Ovary (tissue), 9 donors: ENCODE results near the gene FBN3. TPM values are rescaled to one million over a fixed set of nuclear protein-coding genes. Genes with fewer than 3 reads are reported as not detected.

Experiments used
- DNase-seq, 5 donors: peaks; one replicate each; pipeline ENCODE4 v3.0.0-alpha.2; 2019 to 2020
- H3K27ac ChIP-seq, 2 donors: fragments of 200-600 bp; one replicate each; pipeline versions ENCODE4 v1.5.1 to v1.8.0; 2019 to 2022
- H3K27me3 ChIP-seq: fragments of 200-600 bp; one replicate; pipeline ENCODE4 v1.8.0; 2022
- H3K36me3 ChIP-seq: fragments of 200-600 bp; sonication (generic); one replicate; pipeline ENCODE4 v1.5.1; 2019
- H3K4me1 ChIP-seq: one replicate; pipeline ENCODE4 v1.8.1; 2013; ENCODE audit warnings: mild to moderate bottlenecking, moderate library complexity; ENCODE audit not compliant: insufficient read depth
- H3K4me3 ChIP-seq: fragments of 200-600 bp; sonication (generic); one replicate; pipeline ENCODE4 v1.5.1; 2017
- H3K9me3 ChIP-seq, 2 donors: fragments of 200-600 bp in 1 of 2; sonication (generic) in 1 of 2; one replicate each; pipeline versions ENCODE4 v1.5.1 to v1.8.1; 2013 to 2019; ENCODE audit warnings: mild to moderate bottlenecking in 1 of 2, moderate library complexity in 1 of 2
- EP300 ChIP-seq: sonication (generic); formaldehyde crosslinking; IDR thresholded peaks from one replicate; pipeline ENCODE4 v1.6.1; 2017; ENCODE audit warnings: antibody characterized with exemption
- POLR2A ChIP-seq: fragments of 450-650 bp; IDR thresholded peaks from one replicate; pipeline ENCODE4 v1.6.1; 2017; ENCODE audit warnings: antibody characterized with exemption, mild to moderate bottlenecking, moderate library complexity
- WGBS, 3 donors: extraction: QIAGEN DNeasy Blood & Tissue Kit in 1 of 3; methylation state at CpG; one replicate each; pipeline versions ENCODE4 v1.1.5 to v1.1.7; 2013 to 2017; 5-methylcytosine and 5-hydroxymethylcytosine counted together
- intact Hi-C, 4 donors: fragments of 100-400 bp; cut with DNase I; formaldehyde crosslinking; loops; one replicate each; pipeline versions ENCODE4 v1.11.0 to v1.15.1; 2022 to 2023
- polyA plus RNA-seq, 2 donors: library from polyadenylated mRNA; stranded (reverse); fragments of 200-250 nt in 1 of 2; fragments of 350-450 nt in 1 of 2; fragmentation: Illumina TruSeq in 1 of 2; extraction: RNeasy Lipid Tissue Mini Kit (QIAGEN cat#74804) in 1 of 2; gene quantifications; one replicate each; pipeline ENCODE4 v1.2.3, GENCODE V29; 2013 to 2014
- total RNA-seq, 7 donors: library from RNA; depleted of rRNA in 2 of 7; stranded (reverse); fragments of >200 nt in 2 of 7; fragmentation: NEBNext Ultra II Directional in 3 of 7; extraction: Animal tissue kit (Norgen Biotek cat#: 25700) in 3 of 7; gene quantifications; one replicate each; pipeline versions ENCODE4 v1.1.0 to v1.2.4, GENCODE V29; 2016 to 2023
- TF ChIP-seq, protein P1 (sequence below), 3 donors: fragments of 450-650 bp in 2 of 3; fragments of 200-600 bp in 1 of 3; IDR thresholded peaks; one replicate each; pipeline versions ENCODE4 v1.5.1 to v1.8.0; 2016 to 2022; ENCODE audit warnings: antibody characterized with exemption in 3 of 3, mild to moderate bottlenecking in 1 of 3
- donor health status: DM: no; HTN: no; CAD: no; lungs with moderate emphysema.
- donor health status: DM: no; HTN: no; CAD: no.
- donor health status: Bipolar disorder and iron deficiency.
- donor health status: DM: yes; HTN: yes; CAD: no.
- donor health status: DM: no; HTN: no; CAD: no.
- donor health status: DM: yes; HTN: yes; CAD: no.

The FBN3 gene
- total and polyA plus RNA-seq, 9 donors = 0.08 to 0.74 (median 0.25) TPM; not detected in 2

DNA sequence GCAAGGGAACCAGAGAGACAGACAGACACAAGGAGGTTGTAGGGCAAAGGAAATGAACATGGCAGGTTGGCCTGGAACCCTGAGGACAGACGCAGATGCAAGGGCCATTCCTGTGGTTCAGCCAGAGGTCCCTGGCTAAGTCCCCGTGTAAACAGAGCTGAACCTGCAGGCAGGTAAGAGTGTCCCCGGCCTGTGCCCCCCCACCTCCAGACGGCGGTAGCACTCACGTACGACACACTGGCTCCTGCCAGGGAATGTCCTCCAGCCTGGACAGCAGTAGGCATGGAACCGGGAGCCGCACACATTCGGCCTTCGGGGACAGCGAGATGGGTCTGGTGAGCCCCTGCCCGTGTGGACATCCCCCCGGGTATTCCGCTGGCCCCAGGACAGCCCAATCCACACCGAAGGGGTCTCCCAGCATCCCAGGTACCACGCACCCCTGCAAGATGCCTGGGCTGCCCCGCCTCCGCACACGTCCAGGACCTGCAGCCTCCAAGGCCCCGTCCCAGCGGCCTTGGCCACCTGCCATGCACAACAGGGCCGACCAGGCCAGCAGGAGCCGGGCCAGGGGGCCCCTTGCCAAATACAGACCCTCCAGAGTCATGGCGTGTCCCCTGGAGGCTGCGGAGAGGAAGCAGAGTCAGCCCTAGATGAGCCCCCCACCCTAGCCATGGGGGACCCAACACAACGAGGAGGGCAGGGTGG is 2.4 kb downstream of the FBN3 start:
- Histone ChIP-seq H3K9me3 (no peaks in the 10 kb centered on the region), H3K27me3 (no peaks in the 10 kb centered on the region), H3K4me3 (no peak overlapping the region), H3K36me3 (no peaks in the 10 kb centered on the region), H3K27ac (no peak overlapping the region), H3K4me1 (no peaks in the 10 kb centered on the region)
- peak in 2 of 5 donors; percentile 28 to 45 for DNase-seq
- no peak for TF ChIP-seq EP300
- TF ChIP-seq, protein P1, sequence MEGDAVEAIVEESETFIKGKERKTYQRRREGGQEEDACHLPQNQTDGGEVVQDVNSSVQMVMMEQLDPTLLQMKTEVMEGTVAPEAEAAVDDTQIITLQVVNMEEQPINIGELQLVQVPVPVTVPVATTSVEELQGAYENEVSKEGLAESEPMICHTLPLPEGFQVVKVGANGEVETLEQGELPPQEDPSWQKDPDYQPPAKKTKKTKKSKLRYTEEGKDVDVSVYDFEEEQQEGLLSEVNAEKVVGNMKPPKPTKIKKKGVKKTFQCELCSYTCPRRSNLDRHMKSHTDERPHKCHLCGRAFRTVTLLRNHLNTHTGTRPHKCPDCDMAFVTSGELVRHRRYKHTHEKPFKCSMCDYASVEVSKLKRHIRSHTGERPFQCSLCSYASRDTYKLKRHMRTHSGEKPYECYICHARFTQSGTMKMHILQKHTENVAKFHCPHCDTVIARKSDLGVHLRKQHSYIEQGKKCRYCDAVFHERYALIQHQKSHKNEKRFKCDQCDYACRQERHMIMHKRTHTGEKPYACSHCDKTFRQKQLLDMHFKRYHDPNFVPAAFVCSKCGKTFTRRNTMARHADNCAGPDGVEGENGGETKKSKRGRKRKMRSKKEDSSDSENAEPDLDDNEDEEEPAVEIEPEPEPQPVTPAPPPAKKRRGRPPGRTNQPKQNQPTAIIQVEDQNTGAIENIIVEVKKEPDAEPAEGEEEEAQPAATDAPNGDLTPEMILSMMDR (IDR thresholded peaks at IDR 0.05) = no peak
- no peak for TF ChIP-seq POLR2A
- WGBS, 3 donors = 23 to 37% (median 34%) methylated on average over 23 to 27 of the region's 27 CpGs
- intact Hi-C loops = no loop called here

DNA sequence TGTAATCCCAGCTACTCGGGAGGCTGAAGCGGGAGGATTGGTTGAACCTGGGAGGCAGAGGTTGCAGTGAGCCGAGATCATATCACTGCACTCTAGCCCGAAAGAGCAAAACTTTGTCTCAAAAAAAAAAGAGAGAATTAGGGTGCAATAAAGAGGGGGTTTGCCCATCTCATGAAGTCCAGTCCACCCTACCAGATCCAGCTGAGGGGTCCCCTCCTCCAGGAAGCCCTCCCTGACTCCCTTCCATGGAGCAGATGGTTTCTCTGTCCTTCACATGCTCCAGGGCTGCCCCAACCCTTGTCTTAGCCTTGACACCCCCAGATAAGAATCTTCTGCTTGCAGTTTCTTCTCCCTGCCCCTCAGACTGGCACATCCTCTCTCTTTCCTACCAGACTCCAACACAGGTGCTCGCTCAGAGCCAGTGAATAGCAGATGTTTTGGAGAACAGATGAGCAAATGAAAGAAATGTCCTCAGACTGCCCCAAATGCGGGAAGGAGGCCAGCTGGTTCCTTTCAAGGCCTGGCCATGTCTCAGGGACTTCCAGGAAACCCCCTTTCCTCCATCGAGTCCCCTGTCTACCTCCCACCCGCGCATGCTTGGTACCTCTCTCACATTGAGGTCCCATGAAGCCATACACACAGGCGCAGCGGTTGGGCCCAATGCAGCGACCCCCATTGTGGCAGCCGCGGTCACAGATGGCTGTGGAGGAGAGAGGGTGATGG is 5.0 kb downstream of the FBN3 start:
- Histone ChIP-seq H3K4me1 (peaks cover 2% of the 10 kb centered on the region), H3K27me3 (no peaks in the 10 kb centered on the region), H3K27ac (no peak overlapping the region), H3K4me3 (no peak overlapping the region), H3K9me3 (no peaks in the 10 kb centered on the region), H3K36me3 (no peaks in the 10 kb centered on the region)
- 65 to 68% (median 67%) methylated on average over 14 of the region's 14 CpGs for WGBS, 3 donors
- intact Hi-C loops = no loop called here
- no peak for DNase-seq
- TF ChIP-seq EP300 (no peak), POLR2A (no peak)
- TF ChIP-seq, protein P1 (IDR thresholded peaks at IDR 0.05) = no peak

DNA sequence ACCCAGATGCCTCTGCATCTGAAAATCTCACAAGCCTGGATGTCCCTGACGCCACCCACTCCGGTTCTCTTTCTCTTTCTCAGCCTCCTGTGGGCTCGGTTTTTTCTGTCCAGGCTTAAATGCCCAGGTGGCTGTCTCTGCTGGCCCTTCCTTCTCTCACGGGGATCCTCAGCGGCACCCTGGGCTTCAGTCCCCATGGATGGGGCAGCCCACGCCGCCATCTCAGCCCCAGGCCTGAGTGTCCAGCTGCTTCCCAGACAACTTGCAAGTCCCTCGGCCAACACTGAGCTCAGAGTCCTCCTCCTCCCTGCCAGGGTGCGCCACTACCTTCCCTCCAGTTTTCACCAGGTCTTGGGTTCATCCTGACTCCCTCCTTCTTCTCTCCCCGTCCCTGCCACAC is 6.4 kb downstream of the FBN3 start:
- H3K9me3 ChIP-seq = no peaks in the 10 kb centered on the region
- H3K27me3 ChIP-seq = no peaks in the 10 kb centered on the region
- H3K4me3 ChIP-seq = no peak overlapping the region
- TF ChIP-seq EP300 = no peak
- no peak for TF ChIP-seq POLR2A
- DNase-seq = no peak
- H3K36me3 ChIP-seq = no peaks in the 10 kb centered on the region
- no peak overlapping the region for H3K27ac ChIP-seq
- WGBS, 3 donors = 52 to 61% (median 55%) methylated on average over 10 of the region's 10 CpGs
- intact Hi-C loops = no loop called here
- peaks cover 2% of the 10 kb centered on the region for H3K4me1 ChIP-seq

DNA sequence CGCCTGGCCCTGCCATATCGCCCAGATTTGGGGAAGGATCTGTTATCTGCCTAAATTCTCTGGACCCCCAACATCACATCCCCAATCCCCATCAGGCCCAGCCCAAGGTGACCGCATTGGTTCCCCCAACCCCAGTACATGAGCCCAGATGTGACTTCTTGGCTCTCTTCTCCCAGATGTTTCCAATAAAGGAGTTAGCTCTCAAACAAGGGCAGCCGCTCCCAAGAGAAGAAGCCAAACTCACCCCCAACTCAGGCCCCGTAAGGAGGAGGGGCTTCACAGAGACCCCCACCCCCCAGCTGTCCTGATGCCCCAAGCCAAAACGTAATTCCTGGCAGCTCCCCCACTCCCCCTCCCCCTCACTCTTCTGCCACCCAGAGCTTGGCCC is 6.9 kb downstream of the FBN3 start:
- H3K4me1 ChIP-seq = peaks cover 2% of the 10 kb centered on the region
- intact Hi-C loops = no loop called here
- no peak for DNase-seq
- H3K9me3 ChIP-seq = no peaks in the 10 kb centered on the region
- H3K27me3 ChIP-seq = no peaks in the 10 kb centered on the region
- H3K4me3 ChIP-seq = no peak overlapping the region
- no peak overlapping the region for H3K27ac ChIP-seq
- H3K36me3 ChIP-seq = no peaks in the 10 kb centered on the region
- TF ChIP-seq, protein P1 (IDR thresholded peaks at IDR 0.05) = no peak
- TF ChIP-seq POLR2A (no peak), EP300 (no peak)
- WGBS, 3 donors = 50 to 57% (median 52%) methylated on average over 6 of the region's 6 CpGs
